Spleen (tissue), 11 donors: ENCODE measurements around the gene MAPK7. TPM values are rescaled to one million over a fixed set of nuclear protein-coding genes. Genes with fewer than 3 reads are reported as not detected.

Experiments
- DNase-seq: peaks from one replicate; pipeline ENCODE4 v3.0.0-alpha.2; 2020
- H3K27ac ChIP-seq, 8 donors: fragments of 200-600 bp; sonication (generic) in 7 of 8; 1 replicate in 4 of 8; 2 replicates in 4 of 8; pipeline versions ENCODE4 v1.5.0 to v1.8.0; 2016 to 2021; ENCODE audit warnings: inconsistent platforms in 4 of 8, mild to moderate bottlenecking in 4 of 8, moderate library complexity in 1 of 8
- H3K27me3 ChIP-seq, 7 donors: fragments of 200-600 bp; sonication (generic) in 6 of 7; replicated peaks in 1 of 7; 1 replicate in 4 of 7; 2 replicates in 3 of 7; pipeline versions ENCODE4 v1.5.0 to v1.8.0; 2016 to 2021; ENCODE audit warnings: inconsistent platforms in 3 of 7, mild to moderate bottlenecking in 1 of 7
- H3K36me3 ChIP-seq, 6 donors: fragments of 200-600 bp; sonication (generic) in 5 of 6; 1 replicate in 4 of 6; 2 replicates in 2 of 6; pipeline versions ENCODE4 v1.5.0 to v1.8.0; 2016 to 2021; ENCODE audit warnings: inconsistent platforms in 2 of 6
- H3K4me1 ChIP-seq, 6 donors: fragments of 200-600 bp; sonication (generic) in 5 of 6; 1 replicate in 3 of 6; 2 replicates in 3 of 6; pipeline versions ENCODE4 v1.5.0 to v1.8.0; 2016 to 2021; ENCODE audit warnings: inconsistent platforms in 3 of 6
- H3K4me3 ChIP-seq, 8 donors: fragments of 200-600 bp; sonication (generic) in 7 of 8; 1 replicate in 4 of 8; 2 replicates in 4 of 8; pipeline versions ENCODE4 v1.5.0 to v1.8.0; 2016 to 2021; ENCODE audit warnings: inconsistent platforms in 4 of 8, mild to moderate bottlenecking in 4 of 8, moderate library complexity in 2 of 8
- H3K9me3 ChIP-seq, 8 donors: fragments of 200-600 bp; sonication (generic) in 7 of 8; 1 replicate in 4 of 8; 2 replicates in 4 of 8; pipeline versions ENCODE4 v1.5.0 to v1.8.0; 2016 to 2021; ENCODE audit warnings: inconsistent platforms in 4 of 8
- CTCF ChIP-seq, 11 experiments: fragments of 200-600 bp in 7 of 11; fragments of 450-650 bp in 4 of 11; sonication (generic) in 4 of 11; IDR thresholded peaks in 8 of 11; conservative IDR thresholded peaks in 3 of 11; 1 replicate in 7 of 11; 2 replicates in 4 of 11; pipeline versions ENCODE4 v1.4.0 to v1.8.0; 2016 to 2021; ENCODE audit warnings: antibody characterized with exemption in 11 of 11, inconsistent platforms in 4 of 11, mild to moderate bottlenecking in 1 of 11
- POLR2A ChIP-seq, 3 donors: fragments of 450-650 bp; IDR thresholded peaks; one replicate each; pipeline ENCODE4 v1.5.1; 2017; ENCODE audit warnings: antibody characterized with exemption in 3 of 3, mild to moderate bottlenecking in 1 of 3
- POLR2AphosphoS5 ChIP-seq, 3 donors: sonication (generic); formaldehyde crosslinking; IDR thresholded peaks; one replicate each; pipeline ENCODE4 v1.5.1; 2017; ENCODE audit warnings: antibody characterized with exemption in 3 of 3
- WGBS, 5 donors: extraction: QIAGEN DNeasy Blood & Tissue Kit in 3 of 5; methylation state at CpG; one replicate each; pipeline versions ENCODE4 v1.1.5 to v1.1.7; 2013 to 2018; 5-methylcytosine and 5-hydroxymethylcytosine counted together
- intact Hi-C: fragments of 100-400 bp; cut with DNase I; formaldehyde crosslinking; loops from one replicate; pipeline ENCODE4 v1.15.0; 2023; ENCODE audit warnings: low total_unique reads
- polyA plus RNA-seq, 3 donors: library from polyadenylated mRNA; stranded (reverse); fragments of 200-250 nt; gene quantifications; one replicate each; pipeline ENCODE4 v1.2.1, GENCODE V29; 2013
- total RNA-seq, 7 donors: library from RNA; depleted of rRNA in 3 of 7; stranded (reverse); fragments of >200 nt in 3 of 7; fragmentation: NEBNext Ultra II Directional in 4 of 7; extraction: Animal tissue kit (Norgen Biotek cat#: 25700) in 4 of 7; gene quantifications; one replicate each; pipeline versions ENCODE4 v1.1.0 to v1.2.1, GENCODE V29; 2016 to 2021
- donor health status: healthy with polysubstance abuse.
- donor health status: DM: no; HTN: no; CAD: no; lungs with moderate emphysema.
- donor health status: DM: no; HTN: no; CAD: no.
- donor health status: Bipolar disorder and iron deficiency.
- donor health status: healthy.
- donor health status: DM: no; HTN: no; CAD: no.
- donor health status: DM: yes; HTN: yes; CAD: no.

The MAPK7 gene
- total and polyA plus RNA-seq, 10 donors = 5.7 to 56.2 (median 30.3) TPM

GRCh38 chr17:19330271-19330670, 48.0 kb upstream of the MAPK7 start:
- Histone ChIP-seq H3K27ac (no peak overlapping the region), H3K27me3 (peaks cover 0 to 4% (median 0%) of the 10 kb centered on the region in 7 donors), H3K4me1 (peaks cover 0 to 8% (median 0%) of the 10 kb centered on the region in 6 donors), H3K4me3 (no peak overlapping the region), H3K9me3 (peaks cover 0 to 10% (median 8%) of the 10 kb centered on the region in 8 donors), H3K36me3 (peaks cover 0 to 28% (median 0%) of the 10 kb centered on the region in 6 donors)
- 75 to 85% (median 76%) methylated on average over 3 of the region's 3 CpGs for WGBS, 5 donors
- no peak for DNase-seq
- no peak for TF ChIP-seq POLR2A (IDR thresholded peaks at IDR 0.05)
- no peak for TF ChIP-seq CTCF (IDR thresholded peaks at IDR 0.05 in 8 of 11, conservative IDR thresholded peaks at IDR 0.05 in 3 of 11)
- no peak for TF ChIP-seq POLR2AphosphoS5 (IDR thresholded peaks at IDR 0.05)
- intact Hi-C loops = no loop called here

DNA sequence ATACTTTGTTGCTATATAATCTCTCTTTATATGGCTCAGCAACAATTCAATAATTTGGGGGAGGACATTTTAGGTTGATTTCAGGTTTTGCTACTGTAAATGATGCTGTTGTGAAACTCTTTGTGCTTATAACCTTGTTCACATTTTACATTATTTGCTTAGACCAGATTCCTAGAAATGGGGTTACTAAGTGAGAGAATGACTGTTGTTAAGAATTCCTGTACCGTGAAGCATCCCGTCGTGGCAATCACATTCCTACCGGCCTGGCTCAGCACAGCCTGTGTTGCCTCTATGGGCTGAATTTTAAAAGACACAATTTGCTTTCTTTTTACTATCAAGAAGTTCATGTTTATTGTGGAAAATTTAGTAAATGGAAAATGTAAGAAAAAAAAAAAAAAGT, 47.2 kb upstream of the MAPK7 start:
- Histone ChIP-seq H3K4me3 (no peak overlapping the region), H3K27ac (no peak overlapping the region), H3K27me3 (peaks cover 0 to 6% (median 0%) of the 10 kb centered on the region in 7 donors), H3K9me3 (peaks cover 0 to 2% (median under 1%) of the 10 kb centered on the region in 8 donors), H3K4me1 (peaks cover 0 to 12% (median 0%) of the 10 kb centered on the region in 6 donors), H3K36me3 (peaks cover 0 to 32% (median 0%) of the 10 kb centered on the region in 6 donors)
- TF ChIP-seq CTCF (IDR thresholded peaks at IDR 0.05 in 8 of 11, conservative IDR thresholded peaks at IDR 0.05 in 3 of 11) (no peak), POLR2AphosphoS5 (IDR thresholded peaks at IDR 0.05) (no peak), POLR2A (IDR thresholded peaks at IDR 0.05) (no peak)
- DNase-seq = no peak
- 85 to 98% (median 91%) methylated on average over 4 of the region's 4 CpGs for WGBS, 5 donors
- intact Hi-C loops = no loop called here

DNA sequence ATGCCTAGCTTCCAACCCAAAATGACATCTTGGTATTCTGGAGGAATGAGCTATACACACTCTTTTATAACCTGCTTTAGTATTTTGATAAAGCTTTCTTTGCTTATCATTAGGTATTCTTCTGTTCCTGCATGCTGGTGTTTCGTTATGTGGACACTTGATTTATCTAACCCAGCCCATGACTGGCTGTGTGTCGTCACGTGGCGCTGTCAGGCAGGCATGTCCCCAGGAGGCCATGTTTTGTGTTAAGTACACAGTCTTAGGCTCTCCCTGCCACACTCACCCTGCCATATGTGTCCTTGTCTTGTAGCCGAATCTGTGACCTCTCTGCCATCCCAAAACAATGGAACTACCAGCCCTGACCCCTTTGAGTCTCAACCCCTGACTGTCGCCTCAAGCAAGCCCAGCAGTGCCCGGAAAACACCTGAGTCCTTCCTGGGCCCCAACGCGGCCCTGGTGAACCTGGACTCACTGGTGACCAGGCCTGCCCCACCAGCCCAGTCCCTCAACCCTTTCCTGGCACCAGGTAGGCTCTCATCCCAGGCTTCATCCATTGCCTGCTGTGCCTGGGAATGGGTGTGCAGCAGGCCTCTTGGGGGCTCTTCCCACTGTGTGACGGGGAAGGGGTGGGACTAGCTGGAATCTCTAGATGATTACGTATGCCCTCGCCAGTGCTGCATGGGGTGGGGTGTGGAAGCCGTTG, 46.6 kb upstream of the MAPK7 start:
- peaks cover 0 to 18% (median 0%) of the 10 kb centered on the region in 6 donors for H3K4me1 ChIP-seq
- peaks cover 0 to 34% (median 0%) of the 10 kb centered on the region in 6 donors for H3K36me3 ChIP-seq
- intact Hi-C loops = no loop called here
- no peaks in the 10 kb centered on the region for H3K9me3 ChIP-seq
- 86 to 92% (median 90%) methylated on average over 7 to 13 of the region's 13 CpGs for WGBS, 5 donors
- H3K27ac ChIP-seq = no peak overlapping the region
- H3K27me3 ChIP-seq = peaks cover 0 to 6% (median 0%) of the 10 kb centered on the region in 7 donors
- H3K4me3 ChIP-seq = no peak overlapping the region
- DNase-seq = no peak
- no peak for TF ChIP-seq CTCF (IDR thresholded peaks at IDR 0.05 in 8 of 11, conservative IDR thresholded peaks at IDR 0.05 in 3 of 11)
- no peak for TF ChIP-seq POLR2AphosphoS5 (IDR thresholded peaks at IDR 0.05)
- TF ChIP-seq POLR2A (IDR thresholded peaks at IDR 0.05) = no peak

DNA sequence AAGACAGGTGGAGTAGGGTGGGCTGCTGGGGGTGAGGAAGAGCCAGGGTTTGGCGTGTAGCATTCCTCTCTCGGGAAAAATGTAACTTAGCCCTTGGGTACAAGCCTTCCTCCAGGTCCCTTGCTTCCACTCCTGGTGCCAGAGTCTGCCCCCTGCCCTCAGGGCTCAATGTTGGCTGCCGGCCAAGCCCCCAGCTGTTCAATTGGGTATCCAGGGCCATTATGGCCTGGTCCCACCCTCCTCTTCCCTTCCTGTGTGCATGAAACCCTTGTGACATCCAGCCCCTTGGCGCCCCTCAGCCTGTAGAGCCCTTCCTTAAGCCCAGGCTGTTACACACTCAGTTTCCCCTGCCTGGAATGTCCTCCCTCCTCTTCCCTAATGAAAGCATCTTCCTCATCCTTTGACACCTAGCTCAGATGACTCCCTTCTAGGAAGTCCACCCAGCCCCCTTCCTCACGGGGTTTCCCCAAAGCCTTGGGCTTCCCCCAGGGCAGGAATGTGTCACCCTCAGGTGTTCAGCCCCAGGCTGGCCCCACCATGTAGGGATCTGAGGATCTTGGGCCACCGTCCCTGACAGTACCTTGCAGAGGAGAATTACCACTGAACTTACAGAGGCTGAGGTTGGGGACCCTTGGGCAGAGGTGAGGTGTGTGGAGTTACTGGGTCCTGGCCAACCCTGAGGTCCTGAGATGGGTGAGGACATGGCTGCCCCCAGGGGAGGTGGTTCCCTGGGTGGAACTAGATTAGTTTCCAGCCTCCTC, 45.7 kb upstream of the MAPK7 start:
- no peak for TF ChIP-seq CTCF (IDR thresholded peaks at IDR 0.05 in 8 of 11, conservative IDR thresholded peaks at IDR 0.05 in 3 of 11)
- TF ChIP-seq POLR2AphosphoS5 (IDR thresholded peaks at IDR 0.05) = no peak
- TF ChIP-seq POLR2A (IDR thresholded peaks at IDR 0.05) = no peak
- intact Hi-C loops = no loop called here
- Histone ChIP-seq H3K36me3 (peaks cover 0 to 34% (median 0%) of the 10 kb centered on the region in 6 donors), H3K4me1 (peaks cover 0 to 26% (median 5%) of the 10 kb centered on the region in 6 donors), H3K27me3 (peaks cover 0 to 11% (median 0%) of the 10 kb centered on the region in 7 donors), H3K27ac (no peak overlapping the region), H3K4me3 (no peak overlapping the region), H3K9me3 (no peaks in the 10 kb centered on the region)
- WGBS, 5 donors = 80 to 89% (median 83%) methylated on average over 6 of the region's 6 CpGs
- no peak for DNase-seq
